Nucleus accumbens (tissue), 56 donors: ENCODE results near the gene KCTD18.

Experiments
- DNase-seq, 56 donors: peaks; one replicate each; lab custom pipeline; 2025; lab: John Stamatoyannopoulos, UW

The KCTD18 gene

DNA sequence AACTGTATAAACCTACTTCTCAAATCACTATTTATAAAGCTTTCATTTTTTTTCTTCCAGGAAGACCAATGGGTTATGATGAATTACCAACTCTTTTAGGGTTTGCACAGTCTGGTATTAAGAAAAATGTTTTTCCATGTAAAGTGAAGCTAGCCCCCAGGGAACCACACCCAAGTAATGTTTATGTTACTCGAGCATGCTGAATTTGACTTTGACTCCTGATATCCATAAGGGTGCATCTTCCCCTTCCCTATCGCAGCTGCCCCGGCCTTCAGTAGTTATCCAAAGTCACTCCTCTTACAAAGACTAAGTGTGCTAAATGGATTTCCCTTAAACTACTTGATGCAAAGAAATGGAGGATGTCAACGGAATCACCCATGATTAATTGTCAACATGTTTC lies 21.7 kb downstream of the KCTD18 start:
- DNase-seq = no peak

DNA sequence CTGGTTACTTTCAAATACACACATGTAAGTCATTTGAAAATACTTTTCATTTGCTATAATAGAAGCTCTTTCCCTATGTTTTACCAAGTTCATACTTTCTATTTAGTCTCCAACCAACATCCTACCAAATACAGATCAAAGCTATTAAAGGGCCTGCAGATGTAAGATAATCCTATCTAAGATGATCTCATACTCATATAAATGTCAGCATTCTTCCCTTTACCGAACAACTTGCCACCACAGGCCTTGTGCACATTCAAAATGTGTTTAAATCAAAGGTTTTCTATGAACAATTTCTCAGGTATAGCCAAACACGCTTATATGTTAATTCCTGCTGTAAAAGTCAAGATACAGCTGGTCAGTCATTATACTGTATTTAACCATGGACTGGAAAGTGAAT lies 23.3 kb downstream of the KCTD18 start:
- DNase-seq = no peak

DNA sequence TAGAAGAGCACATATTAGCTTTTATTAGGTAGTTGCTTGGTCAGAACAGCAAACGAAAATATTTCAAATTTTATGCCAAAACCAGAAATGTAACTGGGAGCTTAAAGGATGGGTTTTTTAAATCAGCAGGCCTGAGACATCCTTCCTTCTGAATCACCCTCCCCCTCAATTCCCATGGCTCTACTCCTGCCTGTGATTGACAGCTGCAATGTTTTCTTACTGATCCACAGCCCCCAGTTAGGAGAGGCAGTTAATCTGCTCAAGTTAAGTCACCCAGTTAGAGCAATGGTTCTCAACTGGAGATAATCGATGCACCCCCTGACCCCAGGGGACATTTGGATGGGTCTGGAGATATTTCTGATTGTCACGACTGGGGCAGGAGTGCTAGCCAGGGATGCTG lies 24.9 kb downstream of the KCTD18 start:
- DNase-seq = no peak

DNA sequence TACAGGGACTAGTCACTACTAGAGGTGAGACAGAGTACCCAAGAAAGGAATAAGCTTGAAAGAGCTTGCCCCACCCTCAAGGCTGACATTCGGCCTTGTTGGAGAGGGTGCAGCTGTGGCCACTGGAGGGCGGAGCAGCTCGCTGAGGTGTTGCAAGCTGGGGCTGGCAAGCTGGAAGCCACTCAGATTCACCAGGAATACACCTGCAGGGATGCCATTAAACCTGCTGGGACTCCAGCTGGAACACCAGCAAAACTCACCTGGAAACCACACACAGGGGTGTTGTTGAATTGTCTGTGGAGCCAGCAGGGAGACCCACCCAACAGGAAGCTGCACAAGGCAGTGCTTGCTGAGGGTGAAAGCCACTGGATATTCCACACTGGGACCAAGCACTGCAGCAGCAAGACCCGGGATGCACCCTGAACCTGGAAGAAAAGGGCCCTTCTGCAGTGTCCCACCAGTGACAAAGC lies 26.1 kb downstream of the KCTD18 start:
- peak in 1 of 56 donors; percentile 8 for DNase-seq

DNA sequence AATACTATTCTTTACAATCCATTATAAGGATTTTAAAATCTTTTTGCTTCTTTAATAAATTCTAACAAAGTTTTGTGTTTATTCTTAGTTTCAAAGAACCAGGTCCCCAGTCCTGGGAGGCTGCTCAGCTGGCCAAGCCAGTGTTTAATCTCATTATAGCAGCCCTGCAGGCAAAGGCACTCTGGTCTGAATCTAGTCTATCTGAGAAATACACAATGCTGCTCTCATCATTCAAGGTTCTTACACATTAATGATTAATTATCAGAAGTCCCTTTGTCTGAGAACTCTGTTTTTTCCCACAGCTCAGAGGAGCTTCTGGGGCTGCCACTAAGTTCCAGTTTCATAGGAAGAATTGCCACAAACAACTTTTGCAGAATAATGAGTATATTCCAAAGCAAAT lies 27.7 kb downstream of the KCTD18 start:
- DNase-seq = no peak

DNA sequence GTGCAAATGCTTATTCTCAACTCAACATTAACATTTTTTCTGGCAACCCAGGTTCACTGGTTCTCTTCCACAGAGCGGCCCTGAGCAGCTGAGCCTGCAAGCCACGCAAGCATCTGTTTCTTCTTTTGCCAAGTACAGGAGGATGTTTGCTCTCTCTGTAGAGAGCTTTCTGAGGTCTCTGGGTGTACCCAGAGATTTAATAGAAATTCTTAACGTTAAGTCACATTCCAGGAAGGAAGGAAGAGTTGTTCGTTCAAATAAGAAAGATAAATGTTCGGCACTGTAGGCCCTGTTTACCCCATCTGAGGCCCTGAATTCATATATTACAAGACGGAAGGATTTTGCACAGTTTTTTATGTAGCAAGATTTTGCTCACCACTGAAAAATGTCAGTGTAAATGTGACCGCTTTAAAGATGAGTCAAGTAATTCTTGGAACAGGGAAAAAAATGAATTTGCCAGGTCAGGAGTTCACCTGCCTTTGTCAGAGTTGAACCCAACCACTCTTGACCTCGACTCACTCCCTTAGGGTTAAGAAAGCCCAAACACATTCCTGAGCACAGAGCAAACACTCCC lies 30.1 kb downstream of the KCTD18 start:
- DNase-seq = no peak

DNA sequence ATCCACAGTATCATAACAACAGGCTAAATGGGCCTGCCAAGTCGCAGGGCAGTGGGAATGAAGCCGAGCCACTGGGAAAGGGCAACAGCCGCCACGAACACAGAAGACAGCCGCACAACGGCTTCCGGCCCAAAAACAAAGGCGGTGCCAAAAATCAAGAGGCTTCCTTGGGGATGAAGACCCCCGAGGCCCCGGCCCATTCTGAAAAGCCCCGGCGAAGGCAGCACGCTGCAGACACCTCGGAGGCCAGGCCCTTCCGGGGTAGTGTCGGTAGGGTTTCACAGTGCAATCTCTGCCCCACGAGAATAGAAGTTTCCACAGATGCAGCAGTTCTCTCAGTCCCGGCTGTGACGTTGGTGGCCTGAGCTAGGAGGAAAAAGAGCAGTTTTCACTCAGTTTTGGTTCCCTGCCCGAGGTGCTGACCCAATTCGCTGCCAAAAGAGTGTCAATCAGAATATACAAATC lies 32.2 kb downstream of the KCTD18 start:
- DNase-seq = peak in 41 of 56 donors; percentile 16 to 72 (median 51)

DNA sequence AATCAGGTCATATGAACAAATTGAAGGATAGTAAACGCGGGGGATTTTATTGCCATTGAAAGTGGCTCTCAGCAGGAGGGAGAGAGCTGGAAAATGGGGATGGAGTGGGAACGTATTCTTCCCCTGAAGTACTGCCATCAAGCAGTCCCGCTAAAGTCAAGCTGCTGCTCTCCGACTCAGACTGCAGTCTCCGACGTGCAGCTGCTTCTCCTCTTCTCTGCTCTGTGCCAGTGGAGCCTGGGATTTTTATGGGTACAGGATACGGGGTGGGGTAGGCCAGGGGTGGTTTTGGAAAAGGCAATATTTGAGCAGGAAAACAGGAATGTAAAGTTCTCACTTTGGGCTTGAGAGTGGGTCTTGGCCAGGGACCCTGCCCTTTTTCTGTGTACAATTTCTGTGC lies 33.0 kb downstream of the KCTD18 start:
- peak in 5 of 56 donors; percentile 7 to 36 (median 21) for DNase-seq

DNA sequence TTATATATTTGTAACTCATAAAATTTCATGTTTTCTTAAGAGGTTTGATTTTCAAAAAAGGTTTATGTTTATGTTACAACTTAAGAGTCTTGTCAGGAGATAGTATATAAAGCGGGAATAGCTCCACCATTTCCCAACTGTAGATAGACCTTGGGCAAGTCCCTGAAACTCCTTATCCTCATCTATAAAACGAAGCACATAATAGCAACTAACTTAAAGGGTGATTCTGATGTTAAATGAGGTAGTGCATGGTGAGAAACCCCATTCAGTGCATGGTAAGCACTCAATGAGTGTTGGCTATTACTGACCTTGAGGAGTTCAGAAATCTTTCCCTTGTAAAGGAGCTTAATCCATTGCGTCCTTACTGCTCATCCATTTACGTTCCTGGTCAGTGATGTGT lies 34.1 kb downstream of the KCTD18 start:
- no peak for DNase-seq

DNA sequence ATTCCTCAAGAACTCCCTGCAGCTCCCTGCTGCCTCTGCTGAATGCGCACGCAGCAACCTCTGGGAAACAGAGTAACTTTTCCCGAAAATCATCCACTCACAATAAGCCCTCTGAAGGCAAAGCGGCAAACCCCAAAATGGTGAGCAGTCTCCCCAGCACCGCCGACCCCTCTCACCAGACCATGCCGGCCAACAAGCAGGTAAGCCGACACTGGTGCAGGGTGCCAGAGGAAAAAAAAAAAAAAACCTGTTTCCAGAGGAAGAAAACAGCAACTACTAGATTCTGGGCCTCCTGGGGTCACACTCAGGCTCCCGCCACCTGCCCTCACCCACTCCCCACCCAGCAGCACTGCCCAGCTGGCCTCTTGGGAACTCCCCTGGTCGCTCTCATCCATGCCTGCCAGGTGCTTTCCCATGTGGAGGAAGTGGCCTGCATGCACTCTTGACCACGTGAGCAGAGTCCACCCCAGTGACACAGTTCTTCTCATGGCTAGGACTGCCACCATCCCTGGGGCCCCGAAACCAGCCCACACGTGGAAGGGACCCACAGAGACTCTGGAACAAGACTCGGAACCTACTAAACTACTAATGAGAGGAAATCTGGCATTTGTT lies 36.9 kb downstream of the KCTD18 start:
- DNase-seq = no peak

DNA sequence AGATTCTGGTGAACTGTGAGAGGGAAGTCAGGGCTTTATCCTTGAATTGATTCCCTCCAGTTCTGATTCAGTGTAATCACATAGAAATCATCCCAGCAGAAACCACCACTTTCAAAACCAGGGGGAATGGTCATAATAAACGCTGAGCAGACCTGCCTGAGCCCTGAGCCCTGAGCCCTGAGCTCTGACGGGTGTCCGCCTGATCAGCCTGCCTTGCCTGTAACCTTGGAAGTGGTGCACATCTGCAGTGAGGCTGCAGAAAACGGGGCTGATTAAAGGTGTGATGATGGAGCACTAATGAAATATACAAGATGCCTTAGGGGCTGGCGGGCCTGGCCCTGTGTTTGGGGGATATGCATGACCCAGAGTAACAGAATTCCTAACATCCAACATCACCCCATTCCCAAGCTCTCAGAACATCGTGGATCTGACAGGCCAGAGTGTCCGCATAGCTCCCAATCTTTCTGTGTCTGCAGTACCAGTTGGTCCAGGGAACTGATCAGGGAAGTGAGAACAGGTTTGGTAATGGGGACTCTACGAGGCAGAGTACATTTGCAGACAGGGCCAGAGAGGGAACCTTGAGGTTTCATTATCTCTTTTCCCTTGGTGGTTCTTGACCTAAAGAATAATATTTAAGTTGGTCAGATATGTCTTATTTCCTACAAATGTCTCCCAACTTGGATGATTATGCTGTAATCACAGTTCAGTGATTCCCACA lies 37.8 kb downstream of the KCTD18 start:
- no peak for DNase-seq

DNA sequence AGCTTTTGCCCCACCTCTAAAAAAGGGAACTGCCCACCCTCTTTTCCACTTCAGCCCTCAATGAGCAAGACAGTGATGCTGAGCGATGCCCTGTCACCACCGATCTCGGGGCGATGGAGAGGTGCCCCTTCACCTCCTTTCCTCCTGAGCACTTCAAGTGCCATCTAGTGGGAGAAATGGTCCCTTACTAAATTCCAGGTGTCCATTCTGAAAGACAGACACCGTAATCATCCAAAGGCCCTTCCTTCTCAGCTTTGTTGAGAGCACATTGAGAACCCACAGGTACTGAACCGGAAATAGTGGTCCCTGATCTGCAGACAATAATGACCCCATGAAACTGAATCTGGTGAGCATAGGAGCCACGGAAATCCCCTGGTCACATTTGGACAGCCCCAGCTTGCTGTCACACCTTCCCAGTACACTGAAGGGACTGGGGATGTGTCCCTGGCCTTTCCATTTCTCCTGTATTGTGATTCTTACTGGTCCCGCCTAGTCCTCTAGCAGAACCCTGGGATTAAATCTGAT lies 38.5 kb downstream of the KCTD18 start:
- peak in 25 of 56 donors; percentile 8 to 67 (median 33) for DNase-seq

DNA sequence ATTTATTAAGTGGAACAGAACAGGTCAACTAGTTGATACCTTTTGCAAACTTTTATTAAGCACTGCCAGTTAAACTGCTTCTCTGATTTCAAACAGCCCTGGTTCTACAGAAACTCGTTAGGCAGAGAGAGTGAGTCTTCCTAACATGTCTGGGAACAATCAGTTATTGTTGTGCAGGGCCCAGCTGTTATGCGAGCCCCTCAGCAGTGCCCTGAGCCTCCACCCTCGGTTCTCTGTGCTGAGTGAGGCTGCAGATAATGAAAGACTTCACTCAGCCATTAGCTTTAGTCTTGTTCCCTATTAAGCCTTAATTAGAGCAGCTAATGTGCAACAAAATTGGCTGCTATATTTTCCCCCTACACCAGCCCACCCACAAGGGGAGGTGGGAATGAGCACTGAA lies 39.6 kb downstream of the KCTD18 start:
- peak in 48 of 56 donors; percentile 15 to 82 (median 60) for DNase-seq

DNA sequence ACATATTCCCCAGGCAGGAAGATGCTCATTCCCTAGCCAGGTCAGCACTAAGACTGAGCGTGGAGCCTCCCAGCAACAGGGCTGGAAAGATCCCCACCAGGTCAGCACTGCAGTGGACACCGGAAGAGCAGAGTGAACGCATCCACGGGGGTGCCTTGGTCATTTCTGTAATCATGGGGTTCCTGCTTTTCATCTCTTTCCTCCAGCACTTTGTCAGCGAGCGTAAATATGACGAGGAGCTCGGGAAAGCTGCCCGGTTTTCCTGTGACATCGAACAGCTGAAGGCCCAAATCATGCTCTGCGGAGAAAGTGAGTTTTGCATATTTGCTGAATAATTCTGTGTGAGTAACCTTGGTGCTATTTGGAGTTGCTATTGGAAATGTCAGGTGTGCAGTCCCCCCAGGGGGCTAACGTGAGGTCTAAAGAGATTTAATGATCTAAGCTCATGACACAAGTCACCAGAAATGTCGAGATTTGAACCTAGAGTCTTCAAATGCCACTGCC lies 40.1 kb downstream of the KCTD18 start:
- DNase-seq = peak in 32 of 56 donors; percentile 11 to 76 (median 39)

DNA sequence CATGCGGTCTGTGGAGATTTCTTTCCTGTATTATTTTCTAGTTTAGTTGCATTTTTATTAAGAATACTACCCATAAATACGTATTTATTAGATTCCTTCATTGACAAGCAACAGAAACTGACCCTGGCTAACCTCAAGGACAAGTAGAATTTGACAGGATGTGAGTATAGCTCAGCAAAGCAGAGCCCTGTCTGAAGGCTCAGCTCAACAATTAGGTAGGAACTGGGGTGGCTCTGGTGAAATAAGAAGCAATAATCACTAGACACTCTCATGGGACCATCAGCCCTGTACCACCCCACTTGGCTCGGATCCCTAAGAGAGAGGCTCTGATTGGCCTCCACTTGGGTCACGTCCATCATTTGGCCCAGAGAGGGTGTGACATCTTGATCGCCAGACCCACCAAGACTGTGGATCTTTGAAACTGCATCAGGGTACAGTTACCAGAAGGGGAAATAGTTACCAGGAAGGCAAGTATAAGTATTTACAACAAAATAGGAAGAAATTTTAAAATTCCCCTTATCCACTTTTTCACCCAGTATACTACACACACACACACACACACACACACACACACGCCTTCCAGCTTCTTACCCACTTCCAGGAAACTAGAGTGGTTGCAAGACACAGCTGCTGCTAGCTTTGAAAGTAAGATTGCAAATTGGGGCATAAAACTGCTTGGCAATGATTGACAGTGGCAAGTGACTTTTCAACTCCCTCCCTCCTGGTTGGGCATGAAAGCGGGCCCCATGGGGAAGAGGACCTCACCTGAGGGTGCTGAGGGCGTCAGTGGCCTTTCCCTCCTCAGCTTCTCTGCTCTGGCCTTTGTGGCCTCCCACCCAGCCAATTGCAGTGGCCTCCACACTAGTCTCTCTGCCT lies 41.8 kb downstream of the KCTD18 start:
- DNase-seq = no peak

DNA sequence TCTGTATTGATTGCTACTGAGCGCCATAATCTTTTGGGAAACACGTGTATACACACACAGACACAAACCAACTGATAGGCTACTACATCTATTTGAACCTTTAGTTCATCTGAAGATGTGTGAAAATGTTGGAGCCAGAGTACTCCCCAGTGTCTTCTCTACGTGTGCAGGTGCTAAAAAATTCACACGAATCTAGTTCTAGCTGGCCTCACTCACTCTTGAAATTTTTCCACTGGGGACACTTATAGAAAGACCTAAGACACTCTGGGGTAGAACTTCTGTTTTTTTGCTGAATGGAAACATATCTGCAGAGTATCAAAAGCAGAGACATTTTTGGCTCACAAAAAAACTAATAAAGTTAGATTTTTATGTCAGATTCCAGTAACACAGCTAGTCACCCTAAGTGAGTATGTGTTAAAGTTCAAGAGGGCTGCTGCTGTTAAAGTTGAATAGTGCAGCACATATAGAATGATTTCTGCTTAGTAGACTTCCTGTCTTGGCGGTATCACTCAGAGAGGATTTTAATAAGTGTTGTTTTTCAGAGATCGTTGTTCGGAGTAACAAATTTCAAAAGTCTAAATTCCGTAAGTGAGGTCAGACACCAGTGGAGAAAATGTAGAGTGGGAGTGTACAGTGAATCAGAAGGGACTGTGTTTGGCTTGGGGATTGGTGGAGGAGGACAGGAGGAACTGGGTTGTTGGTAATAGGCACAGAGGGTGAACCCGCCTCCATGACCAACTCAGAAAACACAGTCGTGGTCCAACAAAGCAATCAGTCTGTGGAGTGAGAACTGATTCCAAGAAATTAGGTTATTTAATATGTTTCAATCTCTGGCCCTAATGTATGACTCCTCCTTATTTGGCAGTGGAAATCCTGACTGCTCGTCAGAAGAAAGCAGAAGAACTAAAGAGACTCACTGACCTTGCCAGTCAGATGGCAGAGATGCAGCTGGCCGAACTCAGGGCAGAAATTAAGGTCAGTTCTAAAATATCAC lies 43.1 kb downstream of the KCTD18 start:
- DNase-seq = peak in 4 of 56 donors; percentile 10 to 40 (median 28)

DNA sequence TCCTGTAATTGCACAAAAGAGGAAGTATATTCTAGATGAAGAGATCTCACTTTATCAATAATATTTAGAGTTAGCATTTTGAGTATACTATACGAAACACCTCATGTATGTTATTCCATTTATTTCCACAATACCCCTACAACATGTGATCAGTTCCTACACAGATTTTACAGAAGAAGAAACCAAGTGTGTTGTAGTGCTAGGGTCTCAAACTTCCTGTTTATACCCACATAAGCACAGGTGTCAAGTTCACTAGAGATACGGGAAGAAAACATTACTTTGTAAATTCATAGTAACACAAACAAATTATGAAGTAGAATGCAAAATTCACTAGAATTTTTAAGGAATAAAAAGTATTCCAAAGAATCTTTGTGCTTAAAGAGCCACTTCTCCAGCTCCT lies 46.4 kb downstream of the KCTD18 start:
- no peak for DNase-seq

DNA sequence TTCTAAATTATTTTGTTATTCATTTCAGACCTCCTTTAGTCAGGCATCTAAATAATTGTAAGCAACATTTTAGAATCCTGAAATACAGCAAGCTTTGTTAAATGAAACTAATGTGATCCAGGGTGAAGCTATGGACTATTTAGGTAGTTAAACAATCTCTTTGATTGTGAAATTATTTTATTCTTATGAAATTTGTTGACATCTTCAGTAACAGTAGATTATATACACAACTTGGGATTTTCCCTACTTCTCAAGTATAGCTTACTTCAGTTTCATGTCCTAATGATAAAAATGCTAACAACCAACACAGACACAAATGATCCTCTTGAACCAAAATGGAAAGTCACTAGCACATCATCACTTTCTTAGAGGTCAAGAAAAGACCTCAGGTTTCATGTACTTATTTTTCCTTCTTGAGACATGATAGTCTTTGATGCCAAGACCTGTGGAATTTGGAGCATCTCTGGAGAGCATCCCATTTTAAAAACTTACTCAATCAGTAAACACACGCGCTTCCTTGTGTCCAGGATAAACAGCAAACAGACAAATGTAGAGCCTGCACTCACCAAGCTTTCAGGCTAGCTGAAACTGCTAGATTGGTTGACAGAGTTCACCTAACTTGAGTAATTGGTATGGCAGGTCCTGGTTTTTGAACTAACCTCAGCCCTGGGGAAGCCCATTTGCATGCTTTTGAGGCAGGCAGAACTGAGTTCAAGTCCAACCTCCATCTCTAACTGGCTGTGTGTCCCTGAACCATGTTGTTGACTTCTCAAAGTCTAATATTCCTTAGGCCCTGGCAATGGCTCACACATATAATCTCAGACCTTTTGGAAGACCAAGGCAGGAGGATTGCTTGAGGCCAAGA lies 47.8 kb downstream of the KCTD18 start:
- DNase-seq = no peak
